Upper lobe of left lung (tissue), 6 donors: ENCODE measurements around the gene GLRX5. TPM values are rescaled to one million over a fixed set of nuclear protein-coding genes. Genes with fewer than 3 reads are reported as not detected.

Experiments
- ATAC-seq, 2 donors: fragments of 200-7000 bp; cut with Tn5 transposase; one replicate each; pipeline ENCODE4 v1.9.1; 2022; ENCODE audit warnings: mild to moderate bottlenecking in 2 of 2, moderate library complexity in 2 of 2; ENCODE audit not compliant: low FRiP score in 2 of 2
- DNase-seq, 2 donors: peaks; one replicate each; pipeline ENCODE4 v3.0.0-alpha.2; 2019 to 2020
- H3K27ac ChIP-seq, 4 donors: fragments of 200-600 bp; sonication (generic); one replicate each; pipeline ENCODE4 v1.5.1; 2016 to 2019
- H3K27me3 ChIP-seq, 4 donors: fragments of 200-600 bp; sonication (generic); one replicate each; pipeline ENCODE4 v1.5.1; 2017 to 2019
- H3K36me3 ChIP-seq, 4 donors: fragments of 200-600 bp; sonication (generic); one replicate each; pipeline ENCODE4 v1.5.1; 2016 to 2019
- H3K4me1 ChIP-seq, 4 donors: fragments of 200-600 bp; sonication (generic); one replicate each; pipeline ENCODE4 v1.5.1; 2018 to 2019
- H3K4me3 ChIP-seq, 4 donors: fragments of 200-600 bp; sonication (generic); one replicate each; pipeline ENCODE4 v1.5.1; 2017 to 2019; ENCODE audit warnings: mild to moderate bottlenecking in 2 of 4, moderate library complexity in 1 of 4
- H3K9me3 ChIP-seq, 4 donors: fragments of 200-600 bp; sonication (generic); one replicate each; pipeline ENCODE4 v1.5.1; 2018 to 2019
- CTCF ChIP-seq, 6 experiments: fragments of 450-650 bp in 4 of 6; fragments of 200-600 bp in 2 of 6; sonication (generic) in 2 of 6; IDR thresholded peaks; one replicate each; pipeline ENCODE4 v1.5.1; 2016 to 2019; ENCODE audit warnings: antibody characterized with exemption in 6 of 6
- EP300 ChIP-seq, 4 donors: sonication (generic); formaldehyde crosslinking; IDR thresholded peaks; one replicate each; pipeline ENCODE4 v1.5.1; 2017; ENCODE audit warnings: antibody characterized with exemption in 4 of 4, control low read depth in 2 of 4
- POLR2A ChIP-seq, 4 donors: fragments of 450-650 bp; IDR thresholded peaks; one replicate each; pipeline ENCODE4 v1.5.1; 2016 to 2017; ENCODE audit warnings: antibody characterized with exemption in 4 of 4, mild to moderate bottlenecking in 2 of 4
- POLR2AphosphoS5 ChIP-seq, 2 donors: sonication (generic); formaldehyde crosslinking; IDR thresholded peaks; one replicate each; pipeline ENCODE4 v1.5.1; 2017; ENCODE audit warnings: antibody characterized with exemption in 2 of 2
- WGBS, 2 donors: methylation state at CpG; one replicate each; pipeline ENCODE4 v1.1.5; 2017 to 2018; 5-methylcytosine and 5-hydroxymethylcytosine counted together
- total RNA-seq, 6 donors: library from RNA; depleted of rRNA in 4 of 6; stranded (reverse); fragments of >200 nt in 4 of 6; gene quantifications; one replicate each; pipeline versions ENCODE4 v1.1.0 to v1.2.1, GENCODE V29; 2016 to 2021
- donor health status: DM: no; HTN: no; CAD: no; lungs with moderate emphysema.
- donor health status: DM: no; HTN: yes; CAD: no; lungs with severe emphysema.

Gene GLRX5
- total RNA-seq, 6 donors from 2014 or later = 12.6 to 34.8 (median 25.0) TPM

- TF ChIP-seq POLR2A (IDR thresholded peaks at IDR 0.05) = no peak
- TF ChIP-seq EP300 (IDR thresholded peaks at IDR 0.05) = no peak
- no peak for TF ChIP-seq CTCF (IDR thresholded peaks at IDR 0.05)
- no peak for TF ChIP-seq POLR2AphosphoS5 (IDR thresholded peaks at IDR 0.05)
- Histone ChIP-seq H3K4me1 (peaks cover 16 to 34% (median 25%) of the 10 kb centered on the region in 4 donors), H3K27me3 (no peaks in the 10 kb centered on the region), H3K9me3 (no peaks in the 10 kb centered on the region), H3K36me3 (peaks cover 0 to 8% (median 0%) of the 10 kb centered on the region in 4 donors), H3K4me3 (no peak overlapping the region), H3K27ac (no peak overlapping the region)
- DNase-seq = no peak
- WGBS, 2 donors = 71 to 73% methylated on average over 6 of the region's 6 CpGs
- ATAC-seq = no peak
Measured at GRCh38 chr14:95504135-95505029, 30.5 kb upstream of the GLRX5 start.

DNA sequence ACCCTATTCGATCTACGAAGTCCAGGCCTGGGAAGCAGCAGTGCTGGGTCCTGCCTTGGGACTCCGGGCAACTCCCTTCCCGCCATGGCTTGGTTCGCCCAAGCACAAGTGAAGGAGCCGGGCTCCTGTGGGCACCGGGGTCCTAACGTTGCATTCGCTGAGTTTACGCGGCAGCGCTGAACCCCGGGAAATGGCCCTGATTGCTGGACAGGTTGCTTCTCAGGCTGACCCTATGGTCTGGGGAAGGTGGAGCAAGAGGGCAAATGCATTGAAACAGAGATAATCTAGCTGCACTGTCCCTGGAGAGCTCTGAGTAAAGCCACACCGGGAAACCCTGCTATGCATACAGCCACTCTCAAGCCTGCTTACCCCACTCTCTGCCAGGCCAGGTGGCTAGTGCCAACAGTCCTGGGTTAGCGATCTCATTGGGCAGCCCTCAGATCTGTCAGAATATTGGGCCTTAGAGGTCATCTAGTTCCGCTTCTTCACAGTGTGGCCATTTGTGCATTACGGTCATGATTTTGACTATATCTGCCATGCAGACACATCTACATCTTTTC lies 29.7 kb upstream of the GLRX5 start:
- Histone ChIP-seq H3K9me3 (no peaks in the 10 kb centered on the region), H3K4me1 (peaks cover 16 to 34% (median 25%) of the 10 kb centered on the region in 4 donors), H3K27me3 (no peaks in the 10 kb centered on the region), H3K4me3 (no peak overlapping the region), H3K36me3 (peaks cover 0 to 13% (median 0%) of the 10 kb centered on the region in 4 donors), H3K27ac (no peak overlapping the region)
- no peak for ATAC-seq
- TF ChIP-seq EP300 (IDR thresholded peaks at IDR 0.05) = no peak
- DNase-seq = no peak
- 86 to 88% methylated on average over 10 to 17 of the region's 17 CpGs for WGBS, 2 donors

GRCh38 chr14:95507174-95507573 lies 27.7 kb upstream of the GLRX5 start:
- no peak overlapping the region for H3K4me3 ChIP-seq
- 53 to 68% methylated on average over 5 to 8 of the region's 8 CpGs for WGBS, 2 donors
- H3K27me3 ChIP-seq = no peaks in the 10 kb centered on the region
- peaks cover 16 to 34% (median 25%) of the 10 kb centered on the region in 4 donors for H3K4me1 ChIP-seq
- ATAC-seq (peak; percentile 75 to 88), DNase-seq (peak in 1 of 2 donors; percentile 73)
- peaks cover 0 to 7% (median 0%) of the 10 kb centered on the region in 4 donors for H3K36me3 ChIP-seq
- no peaks in the 10 kb centered on the region for H3K9me3 ChIP-seq
- TF ChIP-seq POLR2AphosphoS5 (IDR thresholded peaks at IDR 0.05) (peak; percentile 59 to 68), EP300 (IDR thresholded peaks at IDR 0.05) (no peak), CTCF (IDR thresholded peaks at IDR 0.05) (no peak), POLR2A (IDR thresholded peaks at IDR 0.05) (no peak)
- peak overlapping the region in 3 of 4 donors; percentile 32 to 46 (median 38) for H3K27ac ChIP-seq

- no peak overlapping the region for H3K4me3 ChIP-seq
- DNase-seq (no peak), ATAC-seq (peak; percentile 45 to 57)
- no peak for TF ChIP-seq EP300 (IDR thresholded peaks at IDR 0.05)
- no peak for TF ChIP-seq POLR2AphosphoS5 (IDR thresholded peaks at IDR 0.05)
- no peak for TF ChIP-seq POLR2A (IDR thresholded peaks at IDR 0.05)
- TF ChIP-seq CTCF (IDR thresholded peaks at IDR 0.05) = no peak
- peaks cover 0 to 7% (median 0%) of the 10 kb centered on the region in 4 donors for H3K36me3 ChIP-seq
- H3K9me3 ChIP-seq = no peaks in the 10 kb centered on the region
- H3K4me1 ChIP-seq = peaks cover 16 to 30% (median 23%) of the 10 kb centered on the region in 4 donors
- peak overlapping the region in 3 of 4 donors; percentile 32 to 58 (median 46) for H3K27ac ChIP-seq
- WGBS, 2 donors = 60 to 63% methylated on average over 3 of the region's 3 CpGs
- no peaks in the 10 kb centered on the region for H3K27me3 ChIP-seq
Measured at GRCh38 chr14:95507701-95508103, 27.1 kb upstream of the GLRX5 start.

DNA sequence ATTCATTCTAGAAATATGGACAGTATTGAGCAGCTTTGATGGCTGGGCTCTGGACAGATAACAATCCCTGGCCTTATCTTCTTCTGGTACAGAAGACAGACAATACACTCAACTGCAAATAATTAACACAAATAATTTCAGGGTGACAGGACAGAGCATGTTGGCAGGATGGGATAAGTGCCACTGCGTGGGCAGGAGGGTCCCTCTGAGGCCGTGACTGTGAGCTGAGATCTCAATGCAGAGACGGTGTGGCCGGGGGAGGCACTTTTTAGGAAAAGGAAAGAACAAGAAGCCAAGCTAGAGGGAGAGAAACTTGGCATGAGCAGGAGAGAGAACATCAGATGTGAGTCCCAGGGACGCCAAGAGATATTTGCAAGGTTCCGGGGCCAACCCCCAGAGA lies 26.5 kb upstream of the GLRX5 start:
- 90 to 95% methylated on average over 6 of the region's 6 CpGs for WGBS, 2 donors
- Histone ChIP-seq H3K36me3 (peaks cover 0 to 7% (median 0%) of the 10 kb centered on the region in 4 donors), H3K27ac (no peak overlapping the region), H3K4me3 (no peak overlapping the region), H3K4me1 (peaks cover 16 to 30% (median 20%) of the 10 kb centered on the region in 4 donors), H3K27me3 (no peaks in the 10 kb centered on the region), H3K9me3 (no peaks in the 10 kb centered on the region)
- DNase-seq (no peak), ATAC-seq (no peak)
- TF ChIP-seq POLR2A (IDR thresholded peaks at IDR 0.05) (no peak), POLR2AphosphoS5 (IDR thresholded peaks at IDR 0.05) (no peak), CTCF (IDR thresholded peaks at IDR 0.05) (no peak), EP300 (IDR thresholded peaks at IDR 0.05) (no peak)
